Measurements from ENCODE around the gene ADGRD1.

- TF ChIP-seq TAF1 (IDR thresholded peaks at IDR 0.05; ENCODE audit: low read depth, low read length) (no peak), EZH2 (IDR thresholded peaks at IDR 0.05; ENCODE audit: low read depth, low read length, severe bottlenecking) (no peak), CTCF (IDR thresholded peaks at IDR 0.05; ENCODE audit: control extremely low read depth in 1 of 3, insufficient read depth in 1 of 3, low read depth in 1 of 3, low read length in 3 of 3) (peak; percentile 99 to 100 (median 99)), HDAC6 (IDR thresholded peaks at IDR 0.05; ENCODE audit: low read depth, low read length) (no peak), CHD1 (IDR thresholded peaks at IDR 0.05; ENCODE audit: low read depth, low read length) (no peak), GABPA (IDR thresholded peaks at IDR 0.05; ENCODE audit: borderline replicate concordance, insufficient read depth, low read length) (peak; percentile 78; the same call in 1 of the 2 replicates), BACH1 (IDR thresholded peaks at IDR 0.05; ENCODE audit: low read length) (no peak), SIRT6 (IDR thresholded peaks at IDR 0.05; ENCODE audit: low read length) (no peak), ZNF274 (IDR thresholded peaks at IDR 0.05; ENCODE audit: borderline replicate concordance, extremely low read depth, low read length) (no peak), POLR2AphosphoS5 (IDR thresholded peaks at IDR 0.05; ENCODE audit: low read depth, low read length) (no peak), CHD2 (IDR thresholded peaks at IDR 0.05; ENCODE audit: low read length) (no peak), KDM1A (IDR thresholded peaks at IDR 0.05; ENCODE audit: borderline replicate concordance, low read length) (no peak), EGR1 (IDR thresholded peaks at IDR 0.05; ENCODE audit: borderline replicate concordance, low read depth, low read length) (no peak)
These were observed 151.0 kb downstream of the ADGRD1 start for GRCh38 chr12:131104463-131105350.

All from H1 (cell line).